SK-N-SH (cell line): ENCODE measurements around the gene SPTBN2.

Experiments used
- FOXJ3 ChIP-seq: sonication (generic); formaldehyde crosslinking; IDR thresholded peaks from 2 replicates; pipeline ENCODE4 v1.5.1; 2020; ENCODE audit warnings: mild to moderate bottlenecking, missing genetic modification reagents
- JUND ChIP-seq: IDR thresholded peaks from 2 replicates; pipeline ENCODE4 v1.4.0; 2012
- POLR2AphosphoS5 ChIP-seq: IDR thresholded peaks from 2 replicates; pipeline ENCODE4 v1.6.1; 2012; ENCODE audit warnings: low read depth, low read length
- TAF1 ChIP-seq: IDR thresholded peaks from 2 replicates; pipeline ENCODE4 v1.6.1; 2012; ENCODE audit warnings: low read depth, mild to moderate bottlenecking, low read length, moderate library complexity, borderline replicate concordance
- TF ChIP-seq, protein P1 (sequence below): fragments of 200-600 bp; sonication (generic); IDR thresholded peaks from 2 replicates; pipeline ENCODE4 v1.6.1; 2017; ENCODE audit warnings: antibody characterized with exemption, mild to moderate bottlenecking, moderate library complexity
- TF ChIP-seq, protein P2 (sequence below): IDR thresholded peaks from 2 replicates; pipeline ENCODE4 v1.6.1; 2012; ENCODE audit warnings: mild to moderate bottlenecking, low read depth, low read length, moderate library complexity
- TF ChIP-seq, protein P3 (sequence below): IDR thresholded peaks from 2 replicates; pipeline ENCODE4 v1.4.0; 2012; ENCODE audit warnings: low read depth, borderline replicate concordance

DNA sequence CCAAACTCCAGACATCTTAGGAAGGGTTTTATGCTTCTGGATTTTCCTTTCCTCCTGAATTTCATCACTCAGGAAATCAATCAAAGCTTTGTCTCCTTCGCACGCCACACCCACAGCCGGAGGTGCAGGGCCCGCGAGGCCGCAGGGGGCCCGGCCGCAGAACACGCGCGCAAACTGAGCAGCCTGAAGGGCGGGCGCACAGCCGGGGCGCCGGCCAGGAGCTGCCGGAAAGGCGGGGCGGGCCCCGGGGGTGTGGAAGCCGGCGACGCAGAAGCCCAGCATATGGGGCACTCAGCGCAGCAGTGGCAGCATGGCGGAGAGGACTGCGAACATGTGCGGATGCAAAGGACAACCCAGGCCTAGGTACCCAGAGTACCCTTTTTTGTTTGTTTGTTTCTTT lies 33.1 kb upstream of the SPTBN2 start:
- TF ChIP-seq JUND (no peak), POLR2AphosphoS5 (no peak), FOXJ3 (CRISPR knock-in tag) (no peak), TAF1 (no peak)
- TF ChIP-seq, protein P1, sequence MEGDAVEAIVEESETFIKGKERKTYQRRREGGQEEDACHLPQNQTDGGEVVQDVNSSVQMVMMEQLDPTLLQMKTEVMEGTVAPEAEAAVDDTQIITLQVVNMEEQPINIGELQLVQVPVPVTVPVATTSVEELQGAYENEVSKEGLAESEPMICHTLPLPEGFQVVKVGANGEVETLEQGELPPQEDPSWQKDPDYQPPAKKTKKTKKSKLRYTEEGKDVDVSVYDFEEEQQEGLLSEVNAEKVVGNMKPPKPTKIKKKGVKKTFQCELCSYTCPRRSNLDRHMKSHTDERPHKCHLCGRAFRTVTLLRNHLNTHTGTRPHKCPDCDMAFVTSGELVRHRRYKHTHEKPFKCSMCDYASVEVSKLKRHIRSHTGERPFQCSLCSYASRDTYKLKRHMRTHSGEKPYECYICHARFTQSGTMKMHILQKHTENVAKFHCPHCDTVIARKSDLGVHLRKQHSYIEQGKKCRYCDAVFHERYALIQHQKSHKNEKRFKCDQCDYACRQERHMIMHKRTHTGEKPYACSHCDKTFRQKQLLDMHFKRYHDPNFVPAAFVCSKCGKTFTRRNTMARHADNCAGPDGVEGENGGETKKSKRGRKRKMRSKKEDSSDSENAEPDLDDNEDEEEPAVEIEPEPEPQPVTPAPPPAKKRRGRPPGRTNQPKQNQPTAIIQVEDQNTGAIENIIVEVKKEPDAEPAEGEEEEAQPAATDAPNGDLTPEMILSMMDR = no peak
- TF ChIP-seq, protein P2, sequence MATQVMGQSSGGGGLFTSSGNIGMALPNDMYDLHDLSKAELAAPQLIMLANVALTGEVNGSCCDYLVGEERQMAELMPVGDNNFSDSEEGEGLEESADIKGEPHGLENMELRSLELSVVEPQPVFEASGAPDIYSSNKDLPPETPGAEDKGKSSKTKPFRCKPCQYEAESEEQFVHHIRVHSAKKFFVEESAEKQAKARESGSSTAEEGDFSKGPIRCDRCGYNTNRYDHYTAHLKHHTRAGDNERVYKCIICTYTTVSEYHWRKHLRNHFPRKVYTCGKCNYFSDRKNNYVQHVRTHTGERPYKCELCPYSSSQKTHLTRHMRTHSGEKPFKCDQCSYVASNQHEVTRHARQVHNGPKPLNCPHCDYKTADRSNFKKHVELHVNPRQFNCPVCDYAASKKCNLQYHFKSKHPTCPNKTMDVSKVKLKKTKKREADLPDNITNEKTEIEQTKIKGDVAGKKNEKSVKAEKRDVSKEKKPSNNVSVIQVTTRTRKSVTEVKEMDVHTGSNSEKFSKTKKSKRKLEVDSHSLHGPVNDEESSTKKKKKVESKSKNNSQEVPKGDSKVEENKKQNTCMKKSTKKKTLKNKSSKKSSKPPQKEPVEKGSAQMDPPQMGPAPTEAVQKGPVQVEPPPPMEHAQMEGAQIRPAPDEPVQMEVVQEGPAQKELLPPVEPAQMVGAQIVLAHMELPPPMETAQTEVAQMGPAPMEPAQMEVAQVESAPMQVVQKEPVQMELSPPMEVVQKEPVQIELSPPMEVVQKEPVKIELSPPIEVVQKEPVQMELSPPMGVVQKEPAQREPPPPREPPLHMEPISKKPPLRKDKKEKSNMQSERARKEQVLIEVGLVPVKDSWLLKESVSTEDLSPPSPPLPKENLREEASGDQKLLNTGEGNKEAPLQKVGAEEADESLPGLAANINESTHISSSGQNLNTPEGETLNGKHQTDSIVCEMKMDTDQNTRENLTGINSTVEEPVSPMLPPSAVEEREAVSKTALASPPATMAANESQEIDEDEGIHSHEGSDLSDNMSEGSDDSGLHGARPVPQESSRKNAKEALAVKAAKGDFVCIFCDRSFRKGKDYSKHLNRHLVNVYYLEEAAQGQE = no peak
- TF ChIP-seq, protein P3, sequence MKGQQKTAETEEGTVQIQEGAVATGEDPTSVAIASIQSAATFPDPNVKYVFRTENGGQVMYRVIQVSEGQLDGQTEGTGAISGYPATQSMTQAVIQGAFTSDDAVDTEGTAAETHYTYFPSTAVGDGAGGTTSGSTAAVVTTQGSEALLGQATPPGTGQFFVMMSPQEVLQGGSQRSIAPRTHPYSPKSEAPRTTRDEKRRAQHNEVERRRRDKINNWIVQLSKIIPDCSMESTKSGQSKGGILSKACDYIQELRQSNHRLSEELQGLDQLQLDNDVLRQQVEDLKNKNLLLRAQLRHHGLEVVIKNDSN = no peak
